CD4-positive, alpha-beta T cell (primary cell): ENCODE measurements around the gene AP1S2. TPM values are rescaled to one million over a fixed set of nuclear protein-coding genes. Genes with fewer than 3 reads are reported as not detected.
A peak's percentile ranks its signal among the peaks of the same experiment; 100 is the strongest.

Experiments used
- ATAC-seq: fragments of 200-7000 bp; cut with Tn5 transposase; one replicate; pipeline ENCODE4 v1.10.0; 2022; ENCODE audit warnings: mild to moderate bottlenecking; ENCODE audit not compliant: poor library complexity
- CTCF ChIA-PET: fragments of 350-600 bp; sonication (Branson Sonifier 250); formaldehyde crosslinking; loops from one replicate; lab custom pipeline; 2021; ENCODE audit warnings: antibody characterized with exemption, inconsistent platforms; lab: Charles Lee
- POLR2A ChIA-PET: fragments of 350-600 bp; sonication (Branson Sonifier 250); formaldehyde crosslinking; loops from one replicate; lab custom pipeline; 2021; ENCODE audit warnings: antibody characterized with exemption, inconsistent platforms; lab: Charles Lee
- DNase-seq, 14 experiments: peaks; one replicate each; pipeline ENCODE4 v3.0.0-alpha.2; 2013 to 2020; ENCODE audit warnings: mixed read lengths in 2 of 14
- H3K27ac ChIP-seq, 2 donors: one replicate each; pipeline versions ENCODE4 v1.5.1 to v1.7.0; 2013; ENCODE audit warnings: low read length in 2 of 2, low read depth in 1 of 2, mild to moderate bottlenecking in 1 of 2
- H3K27me3 ChIP-seq, 2 experiments: 1 replicate in 1 of 2; 2 replicates in 1 of 2; pipeline versions ENCODE4 v1.6.1 to v1.7.0; 2013; ENCODE audit warnings: low read length in 2 of 2, control low read depth in 1 of 2, mild to moderate bottlenecking in 1 of 2, moderate library complexity in 1 of 2; ENCODE audit not compliant: insufficient read depth in 2 of 2, control insufficient read depth in 1 of 2
- H3K36me3 ChIP-seq: one replicate; pipeline ENCODE4 v1.6.1; 2013; ENCODE audit warnings: low read length, control low read depth; ENCODE audit not compliant: insufficient read depth
- H3K4me1 ChIP-seq: one replicate; pipeline ENCODE4 v1.6.1; 2013; ENCODE audit warnings: low read length, control low read depth; ENCODE audit not compliant: insufficient read depth
- H3K4me3 ChIP-seq: one replicate; pipeline ENCODE4 v1.5.1; 2013; ENCODE audit warnings: mild to moderate bottlenecking, low read length, moderate library complexity
- H3K9me3 ChIP-seq, 2 experiments: 1 replicate in 1 of 2; 2 replicates in 1 of 2; pipeline versions ENCODE4 v1.6.1 to v1.7.0; 2013; ENCODE audit warnings: low read length in 2 of 2, mild to moderate bottlenecking in 2 of 2, control low read depth in 1 of 2, moderate library complexity in 1 of 2; ENCODE audit not compliant: control insufficient read depth in 1 of 2, insufficient read depth in 1 of 2
- H3K27ac Mint-ChIP-seq: one replicate; pipeline ENCODE4 v1.8.0; 2020; ENCODE audit warnings: mixed read lengths
- H3K27me3 Mint-ChIP-seq: one replicate; pipeline ENCODE4 v1.8.0; 2021; ENCODE audit warnings: mixed read lengths
- H3K36me3 Mint-ChIP-seq: one replicate; pipeline ENCODE4 v1.8.0; 2021; ENCODE audit warnings: low read depth, mixed read lengths
- H3K4me1 Mint-ChIP-seq: one replicate; pipeline ENCODE4 v1.8.0; 2021; ENCODE audit warnings: low read depth, mixed read lengths
- H3K4me3 Mint-ChIP-seq: one replicate; pipeline ENCODE4 v1.8.0; 2020; ENCODE audit warnings: mild to moderate bottlenecking, mixed read lengths
- H3K9me3 Mint-ChIP-seq: one replicate; pipeline ENCODE4 v1.8.0; 2020; ENCODE audit warnings: mixed read lengths
- intact Hi-C, 2 experiments: fragments of 100-400 bp; cut with DNase I in 1 of 2; cut with micrococcal nuclease in 1 of 2; formaldehyde crosslinking; loops; one replicate each; pipeline versions ENCODE4 v1.15.1 to v1.9.0; 2023 to 2025; cut with DNase I, micrococcal nuclease
- polyA plus RNA-seq, 2 donors: library from polyadenylated mRNA; unstranded; fragments of 120-200 nt; gene quantifications; one replicate each; pipeline ENCODE4 v1.2.1, GENCODE V29; 2013
- total RNA-seq, 174 experiments: library from RNA in 2 of 174; stranded (reverse) in 2 of 174; gene quantifications; one replicate each; pipeline ENCODE4 v1.2.3 and lab custom pipeline; 2021 to 2026
- TF ChIP-seq, protein P1 (sequence below): fragments of 200-600 bp; IDR thresholded peaks from one replicate; pipeline ENCODE4 v1.8.0; 2022; ENCODE audit warnings: antibody characterized with exemption, mild to moderate bottlenecking

The AP1S2 gene
- total RNA-seq: 10 to 100 TPM; 20.0 to 20.8 TPM
- polyA plus RNA-seq (2013, experiment 1 of 2): 77.1 TPM
- 47.5 TPM for polyA plus RNA-seq (2013, experiment 2 of 2)
- 19.8 to 86.0 (median 42.4) reads per million in 172 experiments for total RNA-seq (lab: John Stamatoyannopoulos, UW)

DNA sequence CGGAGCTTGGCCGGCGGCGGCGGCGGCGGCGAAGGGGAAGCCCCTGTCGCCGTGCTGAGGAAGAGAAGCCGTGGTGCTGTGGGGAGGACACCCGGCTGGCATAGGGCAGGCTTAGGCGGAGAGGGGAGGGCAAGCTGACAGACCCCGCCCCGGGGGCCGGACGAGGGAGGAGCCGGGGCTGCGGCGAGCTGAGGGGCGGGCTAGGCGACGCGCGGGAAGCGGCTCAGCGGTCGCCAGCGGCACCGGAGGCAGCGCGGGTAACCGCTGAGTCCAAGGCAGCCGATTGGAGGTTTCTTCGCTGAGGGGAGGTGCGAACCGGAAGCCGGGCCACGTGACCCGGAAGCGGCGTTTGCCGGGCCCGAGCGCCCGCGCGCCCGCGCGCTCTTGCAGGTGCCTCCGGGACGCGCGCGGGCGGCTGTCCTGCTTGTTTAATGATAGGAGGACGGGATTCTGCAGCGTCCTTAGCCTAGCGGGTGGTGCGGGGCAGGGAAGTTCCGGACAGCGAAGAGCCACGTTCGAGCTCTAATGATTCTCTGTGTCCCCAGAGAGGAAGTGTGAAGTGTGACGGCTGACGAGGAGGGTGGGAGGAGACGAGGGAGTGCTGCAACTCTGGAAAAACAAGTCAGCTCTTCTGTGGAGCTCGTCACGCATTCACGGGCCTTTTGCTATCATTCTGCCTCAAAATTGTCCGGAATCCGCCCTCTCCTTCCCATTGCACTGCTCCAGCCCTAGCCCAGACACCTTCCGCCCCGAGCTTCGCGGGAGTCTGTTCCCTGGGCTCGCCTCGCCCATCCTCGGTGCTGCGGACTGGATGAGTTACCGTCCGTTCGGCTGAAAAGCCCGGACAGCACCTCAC, at the start of gene AP1S2:
Gene AP1S2 (minus strand): TSS at position 102 of the 856 bp plus-strand sequence. CDS start 2,289 bp downstream, outside the sequence.
- Mint-ChIP-seq H3K9me3 (no peaks in the 10 kb centered on the region), H3K4me3 (peak within 1 kb of the TSS; percentile 97), H3K27me3 (no peaks in the 10 kb centered on the region), H3K4me1 (peaks cover 38% of the 10 kb centered on the region), H3K27ac (peak within 1 kb of the TSS; percentile 100), H3K36me3 (peaks cover 23% of the 10 kb centered on the region)
- Histone ChIP-seq H3K27me3 (no peaks in the 10 kb centered on the region), H3K27ac (peak within 1 kb of the TSS; percentile 87 to 89), H3K36me3 (no peaks in the 10 kb centered on the region), H3K4me1 (peaks cover 5% of the 10 kb centered on the region), H3K4me3 (peak within 1 kb of the TSS; percentile 81), H3K9me3 (no peaks in the 10 kb centered on the region)
- intact Hi-C loops: loop anchor here (2.0 to 10.0 kb wide), 7 partner anchors 63 to 1010 kb away; partner anchors contain the start of genes CTPS2 (in 1 of the 2), PIGA (in 1 of the 2), SYAP1 (in 1 of the 2) and TXLNG (in 1 of the 2)
- peak; percentile 94 for ATAC-seq
- peak; percentile 84 to 99 (median 94) for DNase-seq
- TF ChIP-seq, protein P1, sequence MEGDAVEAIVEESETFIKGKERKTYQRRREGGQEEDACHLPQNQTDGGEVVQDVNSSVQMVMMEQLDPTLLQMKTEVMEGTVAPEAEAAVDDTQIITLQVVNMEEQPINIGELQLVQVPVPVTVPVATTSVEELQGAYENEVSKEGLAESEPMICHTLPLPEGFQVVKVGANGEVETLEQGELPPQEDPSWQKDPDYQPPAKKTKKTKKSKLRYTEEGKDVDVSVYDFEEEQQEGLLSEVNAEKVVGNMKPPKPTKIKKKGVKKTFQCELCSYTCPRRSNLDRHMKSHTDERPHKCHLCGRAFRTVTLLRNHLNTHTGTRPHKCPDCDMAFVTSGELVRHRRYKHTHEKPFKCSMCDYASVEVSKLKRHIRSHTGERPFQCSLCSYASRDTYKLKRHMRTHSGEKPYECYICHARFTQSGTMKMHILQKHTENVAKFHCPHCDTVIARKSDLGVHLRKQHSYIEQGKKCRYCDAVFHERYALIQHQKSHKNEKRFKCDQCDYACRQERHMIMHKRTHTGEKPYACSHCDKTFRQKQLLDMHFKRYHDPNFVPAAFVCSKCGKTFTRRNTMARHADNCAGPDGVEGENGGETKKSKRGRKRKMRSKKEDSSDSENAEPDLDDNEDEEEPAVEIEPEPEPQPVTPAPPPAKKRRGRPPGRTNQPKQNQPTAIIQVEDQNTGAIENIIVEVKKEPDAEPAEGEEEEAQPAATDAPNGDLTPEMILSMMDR: no peak
- POLR2A ChIA-PET: interaction anchor here (0.6 to 2.7 kb wide), 24 partner anchors 10 to 1092 kb away, joined by 3 to 44 read pairs (median 4); partner anchors contain the start of genes CA5B, PIGA, RBBP7 and REPS2
- CTCF ChIA-PET: interaction anchor here (0.6 to 1.2 kb wide), 6 partner anchors 65 to 180 kb away, joined by 3 to 5 read pairs (median 3); partner anchors contain the start of gene CA5B

DNA sequence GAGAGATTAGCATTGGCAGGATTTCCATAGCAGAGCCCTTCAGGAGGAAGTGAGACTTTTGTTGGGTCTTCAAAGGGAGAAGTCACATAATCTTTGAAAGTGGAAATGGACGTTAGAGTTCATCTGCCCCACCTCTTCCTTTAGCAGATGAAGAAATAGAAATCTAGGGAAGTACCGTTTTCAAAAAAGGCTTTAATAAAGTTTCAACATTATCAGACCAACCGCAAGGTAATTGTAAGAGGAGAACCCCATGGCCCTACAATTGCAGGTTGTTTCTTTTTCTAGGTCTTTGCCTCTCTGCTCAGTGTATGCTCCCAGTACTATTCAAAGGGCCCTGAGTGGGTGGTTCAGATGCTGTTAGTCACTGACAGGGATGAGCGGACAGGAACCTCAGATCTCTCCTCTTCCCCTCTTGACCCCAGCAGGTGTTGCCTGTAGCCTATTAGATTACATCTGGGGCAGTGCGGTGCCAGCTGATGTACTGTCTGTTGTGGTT, 48.6 kb upstream of the AP1S2 start:
- ChIA-PET POLR2A (no interaction called here), CTCF (no interaction called here)
- Histone ChIP-seq H3K4me3 (no peak overlapping the region), H3K36me3 (no peaks in the 10 kb centered on the region), H3K9me3 (peaks cover 0 to 5% of the 10 kb centered on the region in 2 experiments), H3K4me1 (no peaks in the 10 kb centered on the region), H3K27me3 (no peaks in the 10 kb centered on the region), H3K27ac (no peak overlapping the region)
- Mint-ChIP-seq H3K36me3 (no peaks in the 10 kb centered on the region), H3K27me3 (no peaks in the 10 kb centered on the region), H3K4me1 (no peaks in the 10 kb centered on the region), H3K4me3 (no peak overlapping the region), H3K27ac (no peak overlapping the region), H3K9me3 (no peaks in the 10 kb centered on the region)
- ATAC-seq: no peak
- intact Hi-C loops: no loop called here
- TF ChIP-seq, protein P1: no peak
- DNase-seq: peak in 2 of 14 experiments; percentile 18 to 19

DNA sequence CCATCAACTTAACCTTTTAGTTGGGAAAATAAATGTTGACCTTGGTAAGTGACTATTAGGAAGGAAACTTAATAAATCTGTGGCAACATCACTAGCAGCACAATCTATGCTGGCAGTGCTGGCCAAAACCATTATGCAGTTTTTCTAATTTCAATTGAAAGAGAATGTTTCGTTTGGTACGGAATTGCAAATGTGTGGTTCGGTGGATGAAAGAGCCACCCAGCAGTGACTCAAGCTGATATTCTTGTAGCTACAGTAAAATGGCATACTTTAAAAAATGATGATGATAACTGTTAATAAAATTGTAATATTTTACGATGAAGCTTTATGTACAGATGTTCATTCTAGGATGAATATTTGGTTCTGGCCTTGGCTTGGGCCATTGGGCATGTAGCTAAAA, 40.7 kb upstream of the AP1S2 start:
- ChIA-PET CTCF (no interaction called here), POLR2A (no interaction called here)
- peaks cover 4% of the 10 kb centered on the region for H3K4me1 Mint-ChIP-seq
- intact Hi-C loops: no loop called here
- no peaks in the 10 kb centered on the region for H3K27me3 Mint-ChIP-seq
- no peaks in the 10 kb centered on the region for H3K36me3 Mint-ChIP-seq
- H3K27ac ChIP-seq: no peak overlapping the region
- no peaks in the 10 kb centered on the region for H3K4me1 ChIP-seq
- ATAC-seq (no peak), DNase-seq (no peak)
- H3K27ac Mint-ChIP-seq: no peak overlapping the region
- H3K4me3 ChIP-seq: no peak overlapping the region
- TF ChIP-seq, protein P1: no peak
- H3K4me3 Mint-ChIP-seq: no peak overlapping the region
- no peaks in the 10 kb centered on the region for H3K9me3 Mint-ChIP-seq
- no peaks in the 10 kb centered on the region for H3K36me3 ChIP-seq
- H3K27me3 ChIP-seq: no peaks in the 10 kb centered on the region
- no peaks in the 10 kb centered on the region for H3K9me3 ChIP-seq
